Measurements from ENCODE around the gene CLSTN3.

The CLSTN3 gene

GRCh38 chr12:7122811-7123769 lies 7.1 kb upstream of the CLSTN3 start:
- Mint-ChIP-seq H3K27ac (no peak overlapping the region), H3K9me3 (no peaks in the 10 kb centered on the region), H3K4me1 (ENCODE audit: low read depth in 2 of 2) (no peaks in the 10 kb centered on the region), H3K27me3 (no peaks in the 10 kb centered on the region), H3K4me3 (no peak overlapping the region), H3K36me3 (ENCODE audit: insufficient read depth) (peaks cover 7% of the 10 kb centered on the region)
- DNase-seq (no peak), ATAC-seq (replicated peaks) (no peak)

GRCh38 chr12:7123806-7124522 lies 6.2 kb upstream of the CLSTN3 start:
- ATAC-seq (replicated peaks) (no peak), DNase-seq (no peak)
- Mint-ChIP-seq H3K4me3 (no peak overlapping the region), H3K9me3 (no peaks in the 10 kb centered on the region), H3K27ac (peak overlapping the region in 1 of 2 donors; percentile 25), H3K36me3 (ENCODE audit: insufficient read depth) (peaks cover 10% of the 10 kb centered on the region), H3K27me3 (no peaks in the 10 kb centered on the region), H3K4me1 (ENCODE audit: low read depth in 2 of 2) (peaks cover 2 to 4% of the 10 kb centered on the region in 2 donors)

DNA sequence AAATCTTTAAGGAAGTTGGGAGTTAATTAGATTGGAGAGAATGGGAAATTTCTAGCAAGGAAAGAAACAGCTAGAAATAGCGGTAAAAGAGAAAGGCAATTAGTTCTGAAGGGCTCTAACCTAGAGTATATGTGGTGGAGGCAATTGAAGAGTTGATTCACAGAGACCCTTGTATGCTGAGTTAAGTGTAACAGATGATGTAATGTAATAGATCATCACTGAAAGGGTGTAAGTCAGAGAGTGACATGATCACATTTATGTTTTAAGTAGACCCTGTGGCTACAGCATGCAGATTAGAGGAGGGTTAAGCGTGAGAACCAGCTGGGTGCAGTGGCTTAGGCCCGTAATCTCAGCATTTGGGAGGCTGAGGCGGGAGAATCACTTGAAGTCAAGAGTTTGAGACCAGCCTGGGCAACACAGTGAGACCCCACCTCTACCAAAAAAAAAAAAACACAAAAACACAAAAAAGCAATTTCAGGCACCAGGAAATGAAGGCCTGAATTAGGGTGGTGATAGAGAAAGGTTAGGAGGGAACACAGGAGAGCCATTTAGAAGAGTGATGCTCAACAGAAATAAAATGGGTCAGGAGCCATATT lies 4.4 kb upstream of the CLSTN3 start:
- Mint-ChIP-seq H3K36me3 (ENCODE audit: insufficient read depth) (peaks cover 18% of the 10 kb centered on the region), H3K4me3 (no peak overlapping the region), H3K9me3 (no peaks in the 10 kb centered on the region), H3K4me1 (ENCODE audit: low read depth in 2 of 2) (peaks cover 8 to 14% of the 10 kb centered on the region in 2 donors), H3K27me3 (no peaks in the 10 kb centered on the region), H3K27ac (no peak overlapping the region)
- ATAC-seq (replicated peaks) (no peak), DNase-seq (no peak)

GRCh38 chr12:7127916-7128626 lies 2.1 kb upstream of the CLSTN3 start:
- H3K27ac Mint-ChIP-seq = peak overlapping the region in 1 of 2 donors; percentile 95
- no peaks in the 10 kb centered on the region for H3K9me3 Mint-ChIP-seq
- peaks cover 29 to 36% of the 10 kb centered on the region in 2 donors for H3K4me1 Mint-ChIP-seq (ENCODE audit: low read depth in 2 of 2)
- no peak for DNase-seq
- H3K36me3 Mint-ChIP-seq (ENCODE audit: insufficient read depth) = peaks cover 21% of the 10 kb centered on the region
- peak overlapping the region; percentile 95 to 99 for H3K4me3 Mint-ChIP-seq
- H3K27me3 Mint-ChIP-seq = no peaks in the 10 kb centered on the region
- no peak for ATAC-seq (replicated peaks)

- Mint-ChIP-seq H3K27ac (peak within 1 kb of the TSS; percentile 95), H3K4me1 (ENCODE audit: low read depth in 2 of 2) (peaks cover 29 to 39% of the 10 kb centered on the region in 2 donors), H3K9me3 (no peaks in the 10 kb centered on the region), H3K4me3 (peak within 1 kb of the TSS; percentile 95 to 99), H3K27me3 (no peaks in the 10 kb centered on the region), H3K36me3 (ENCODE audit: insufficient read depth) (peaks cover 26% of the 10 kb centered on the region)
- DNase-seq (no peak), ATAC-seq (replicated peaks) (no peak)
Measured at GRCh38 chr12:7128681-7129286, 1.4 kb upstream of the CLSTN3 start, which contains the start of gene RBP5. RBP5 (minus strand) TSS chr12:7128889; CDS start chr12:7128775, 114 bp downstream.

- Mint-ChIP-seq H3K9me3 (no peaks in the 10 kb centered on the region), H3K27ac (peak overlapping the region; percentile 95), H3K27me3 (no peaks in the 10 kb centered on the region), H3K36me3 (ENCODE audit: insufficient read depth) (peaks cover 27% of the 10 kb centered on the region), H3K4me1 (ENCODE audit: low read depth in 2 of 2) (peaks cover 29 to 39% of the 10 kb centered on the region in 2 donors), H3K4me3 (peak overlapping the region; percentile 95 to 99)
- ATAC-seq (replicated peaks) = no peak
- DNase-seq = no peak
Measured at GRCh38 chr12:7129287-7129871, 792 bp upstream of the CLSTN3 start.

- Mint-ChIP-seq H3K4me1 (ENCODE audit: low read depth in 2 of 2) (peaks cover 29 to 44% of the 10 kb centered on the region in 2 donors), H3K27me3 (no peaks in the 10 kb centered on the region), H3K4me3 (peak overlapping the region; percentile 95 to 99), H3K27ac (peak overlapping the region; percentile 95), H3K36me3 (ENCODE audit: insufficient read depth) (peaks cover 32% of the 10 kb centered on the region), H3K9me3 (no peaks in the 10 kb centered on the region)
- ATAC-seq (replicated peaks) (peak; percentile 47), DNase-seq (peak; percentile 35 to 45 (median 40))
Measured at GRCh38 chr12:7130701-7131501, 730 bp downstream of the CLSTN3 start.

DNA sequence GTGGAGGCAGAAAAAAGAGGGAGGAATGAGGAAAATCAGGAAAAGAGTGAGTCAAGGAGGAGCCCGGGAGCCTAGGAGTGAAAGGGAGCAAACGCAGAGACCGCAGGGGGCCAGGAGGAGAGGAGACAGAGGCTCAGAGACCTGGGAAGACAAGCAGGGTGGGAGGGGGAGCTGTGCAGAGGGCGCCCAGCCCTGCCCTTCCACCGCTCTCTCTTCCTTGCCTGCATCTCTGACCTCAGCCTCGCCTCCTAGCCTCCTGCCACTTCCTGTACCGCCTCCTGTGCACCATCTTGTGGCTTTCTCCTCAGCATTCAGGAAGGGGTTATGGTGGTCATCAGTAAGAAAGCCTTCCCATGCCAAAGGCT lies 1.3 kb downstream of the CLSTN3 start:
- no peaks in the 10 kb centered on the region for H3K27me3 Mint-ChIP-seq
- H3K9me3 Mint-ChIP-seq = no peaks in the 10 kb centered on the region
- H3K4me3 Mint-ChIP-seq = peak overlapping the region; percentile 95 to 99
- ATAC-seq (replicated peaks) = peak; percentile 62
- H3K4me1 Mint-ChIP-seq (ENCODE audit: low read depth in 2 of 2) = peaks cover 29 to 44% of the 10 kb centered on the region in 2 donors
- H3K36me3 Mint-ChIP-seq (ENCODE audit: insufficient read depth) = peaks cover 33% of the 10 kb centered on the region
- DNase-seq = peak in 2 of 3 experiments; percentile 33 to 36
- H3K27ac Mint-ChIP-seq = peak overlapping the region; percentile 95

DNA sequence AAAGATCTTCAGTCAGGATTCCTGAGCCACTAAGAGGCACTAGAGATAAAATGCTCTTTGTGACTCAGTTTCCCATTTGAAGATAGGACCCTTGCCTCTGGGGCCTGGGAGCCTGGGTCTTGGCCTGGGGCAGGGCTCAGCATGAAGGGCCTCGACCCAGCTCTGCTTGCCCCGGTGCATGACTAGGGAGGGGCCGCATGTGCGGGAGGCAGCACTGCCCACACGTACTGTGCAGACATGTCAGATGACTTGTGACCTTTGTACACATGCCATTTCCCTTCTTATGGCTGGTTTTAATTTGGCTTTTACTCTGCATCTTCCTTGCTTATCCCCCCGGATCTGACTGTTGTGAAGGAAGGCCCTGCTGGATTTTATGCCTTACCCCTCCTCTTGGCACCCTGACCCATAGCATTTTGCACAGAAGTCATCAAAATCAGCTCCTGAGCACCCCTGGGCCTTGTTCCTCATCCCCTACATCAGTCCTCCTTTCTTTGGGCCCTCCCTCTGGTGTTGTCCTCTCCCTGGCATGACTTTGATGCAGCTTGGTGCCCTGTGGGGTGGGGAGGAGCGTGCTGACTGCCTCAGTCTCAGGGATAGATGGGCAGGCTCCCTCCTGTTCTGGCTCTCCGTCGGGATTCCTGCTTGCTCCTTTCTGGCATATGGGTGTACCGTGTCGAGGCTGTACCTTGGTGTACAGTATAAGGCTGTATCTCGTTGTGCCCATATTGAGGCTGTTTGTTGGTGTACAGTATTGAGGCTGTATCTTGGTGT lies 4.4 kb downstream of the CLSTN3 start:
- DNase-seq (no peak), ATAC-seq (replicated peaks) (no peak)
- Mint-ChIP-seq H3K27ac (peak overlapping the region in 1 of 2 donors; percentile 71), H3K36me3 (ENCODE audit: insufficient read depth) (peaks cover 47% of the 10 kb centered on the region), H3K9me3 (no peaks in the 10 kb centered on the region), H3K27me3 (no peaks in the 10 kb centered on the region), H3K4me3 (no peak overlapping the region), H3K4me1 (ENCODE audit: low read depth in 2 of 2) (peaks cover 27 to 41% of the 10 kb centered on the region in 2 donors)

DNA sequence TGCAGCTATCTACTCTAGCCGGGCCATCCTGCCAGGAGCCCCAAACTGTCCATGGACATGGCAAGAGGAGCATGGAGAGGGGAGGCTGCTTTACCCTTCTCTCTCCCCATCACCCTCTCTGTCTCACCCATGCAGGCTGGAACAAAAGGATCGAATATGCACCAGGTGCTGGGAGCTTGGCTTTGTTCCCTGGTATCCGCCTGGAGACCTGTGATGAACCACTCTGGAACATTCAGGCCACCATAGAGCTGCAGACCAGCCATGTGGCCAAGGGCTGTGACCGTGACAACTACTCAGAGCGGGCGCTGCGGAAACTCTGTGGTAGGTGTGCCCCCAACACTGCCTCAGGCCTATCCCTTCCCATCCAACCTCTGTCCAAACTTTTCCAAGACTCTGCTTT lies 5.9 kb downstream of the CLSTN3 start:
- ATAC-seq (replicated peaks) = no peak
- Mint-ChIP-seq H3K4me1 (ENCODE audit: low read depth in 2 of 2) (peaks cover 21 to 31% of the 10 kb centered on the region in 2 donors), H3K27me3 (no peaks in the 10 kb centered on the region), H3K36me3 (ENCODE audit: insufficient read depth) (peaks cover 51% of the 10 kb centered on the region), H3K9me3 (no peaks in the 10 kb centered on the region), H3K4me3 (no peak overlapping the region), H3K27ac (no peak overlapping the region)
- DNase-seq = no peak

DNA sequence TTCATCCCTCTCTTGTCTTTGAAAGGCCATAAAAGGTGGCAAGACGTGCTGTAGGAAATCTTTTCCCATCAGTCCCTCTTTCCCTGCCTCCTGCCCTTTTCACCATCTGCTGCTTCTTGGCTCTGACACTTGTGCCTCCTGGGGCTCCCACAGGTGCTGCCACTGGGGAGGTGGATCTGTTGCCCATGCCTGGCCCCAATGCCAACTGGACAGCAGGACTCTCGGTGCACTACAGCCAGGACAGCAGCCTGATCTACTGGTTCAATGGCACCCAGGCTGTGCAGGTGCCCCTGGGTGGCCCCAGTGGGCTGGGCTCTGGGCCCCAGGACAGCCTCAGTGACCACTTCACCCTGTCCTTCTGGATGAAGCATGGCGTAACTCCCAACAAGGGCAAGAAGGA lies 6.5 kb downstream of the CLSTN3 start:
- no peak overlapping the region for H3K4me3 Mint-ChIP-seq
- H3K27ac Mint-ChIP-seq = no peak overlapping the region
- peaks cover 15 to 25% of the 10 kb centered on the region in 2 donors for H3K4me1 Mint-ChIP-seq (ENCODE audit: low read depth in 2 of 2)
- H3K27me3 Mint-ChIP-seq = no peaks in the 10 kb centered on the region
- H3K9me3 Mint-ChIP-seq = no peaks in the 10 kb centered on the region
- no peak for ATAC-seq (replicated peaks)
- peaks cover 55% of the 10 kb centered on the region for H3K36me3 Mint-ChIP-seq (ENCODE audit: insufficient read depth)
- DNase-seq = no peak

All from effector memory CD8-positive, alpha-beta T cell (primary cell).